GM20000 (cell line): ENCODE results near the gene BCAM.
A peak's percentile ranks its signal among the peaks of the same experiment; 100 is the strongest.

Source experiments
- DNase-seq: peaks from one replicate; pipeline ENCODE4 v3.0.0; 2012; ENCODE audit warnings: low spot score
- TF ChIP-seq, protein P1 (sequence below): IDR thresholded peaks from 2 replicates; pipeline ENCODE4 v1.5.1; 2012; ENCODE audit warnings: mild to moderate bottlenecking, control low read depth; ENCODE audit errors: extremely low read depth, missing control alignments

Gene BCAM

DNA sequence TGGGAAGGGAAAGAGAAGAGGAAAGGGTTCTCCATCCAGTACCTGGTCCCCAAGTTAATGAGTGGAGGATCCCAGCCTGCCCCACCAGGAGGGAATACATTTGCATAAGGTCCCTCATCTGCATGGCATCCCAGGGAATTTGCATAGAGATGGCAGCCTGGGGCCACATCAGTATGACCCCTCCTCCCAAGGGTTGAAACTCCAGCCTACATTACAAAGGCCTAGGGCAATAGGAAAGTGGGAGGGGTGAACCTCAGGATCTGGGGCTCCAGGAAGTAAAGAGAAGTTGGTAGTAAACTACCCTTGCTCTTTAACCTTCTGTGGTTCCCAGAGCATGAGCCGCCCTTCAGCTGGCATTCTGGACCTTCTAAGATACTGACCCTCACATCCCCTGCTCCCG, 30.4 kb downstream of the BCAM start:
- TF ChIP-seq, protein P1, sequence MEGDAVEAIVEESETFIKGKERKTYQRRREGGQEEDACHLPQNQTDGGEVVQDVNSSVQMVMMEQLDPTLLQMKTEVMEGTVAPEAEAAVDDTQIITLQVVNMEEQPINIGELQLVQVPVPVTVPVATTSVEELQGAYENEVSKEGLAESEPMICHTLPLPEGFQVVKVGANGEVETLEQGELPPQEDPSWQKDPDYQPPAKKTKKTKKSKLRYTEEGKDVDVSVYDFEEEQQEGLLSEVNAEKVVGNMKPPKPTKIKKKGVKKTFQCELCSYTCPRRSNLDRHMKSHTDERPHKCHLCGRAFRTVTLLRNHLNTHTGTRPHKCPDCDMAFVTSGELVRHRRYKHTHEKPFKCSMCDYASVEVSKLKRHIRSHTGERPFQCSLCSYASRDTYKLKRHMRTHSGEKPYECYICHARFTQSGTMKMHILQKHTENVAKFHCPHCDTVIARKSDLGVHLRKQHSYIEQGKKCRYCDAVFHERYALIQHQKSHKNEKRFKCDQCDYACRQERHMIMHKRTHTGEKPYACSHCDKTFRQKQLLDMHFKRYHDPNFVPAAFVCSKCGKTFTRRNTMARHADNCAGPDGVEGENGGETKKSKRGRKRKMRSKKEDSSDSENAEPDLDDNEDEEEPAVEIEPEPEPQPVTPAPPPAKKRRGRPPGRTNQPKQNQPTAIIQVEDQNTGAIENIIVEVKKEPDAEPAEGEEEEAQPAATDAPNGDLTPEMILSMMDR, result no peak
- no peak for DNase-seq

DNA sequence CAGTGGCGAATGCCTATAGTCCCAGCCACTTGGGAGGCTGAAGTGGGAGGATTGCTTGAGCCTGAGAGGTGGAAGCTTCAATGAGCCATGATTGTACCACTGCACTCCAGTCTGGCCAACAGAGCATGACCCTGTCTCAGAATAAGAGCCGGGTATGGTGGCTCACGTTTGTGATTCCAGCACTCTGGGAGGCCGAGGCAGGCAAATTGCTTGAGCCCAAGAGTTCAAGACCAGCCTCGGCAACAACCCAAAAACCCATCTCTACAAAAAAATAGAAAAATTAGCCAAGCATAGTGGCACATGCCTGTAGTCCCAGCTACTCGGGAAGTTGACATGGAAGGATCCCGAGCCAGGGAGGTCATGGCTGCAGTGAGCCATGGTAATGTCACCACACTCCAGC, 31.9 kb downstream of the BCAM start:
- DNase-seq, result no peak
- TF ChIP-seq, protein P1, result no peak

DNA sequence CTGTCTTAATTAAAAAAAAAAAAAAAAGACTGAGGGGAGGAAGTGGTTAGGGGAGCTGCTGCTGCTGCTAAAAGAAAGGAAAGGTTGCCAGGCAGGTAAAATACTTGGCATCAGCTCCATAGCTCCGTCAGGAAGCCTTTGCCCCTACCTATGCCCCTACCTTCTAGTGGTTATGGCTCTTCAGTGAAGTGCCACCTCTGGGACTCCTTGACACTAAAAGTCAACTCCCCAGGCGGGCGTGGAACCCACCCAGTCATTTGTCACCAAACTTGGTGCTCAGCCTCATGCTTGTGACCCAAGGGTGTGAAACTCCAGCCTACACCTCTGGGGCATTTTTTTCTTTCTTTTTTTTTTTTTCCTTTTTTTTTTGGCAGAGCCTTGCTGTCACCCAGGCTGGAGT, 32.3 kb downstream of the BCAM start:
- TF ChIP-seq, protein P1, result no peak
- no peak for DNase-seq

DNA sequence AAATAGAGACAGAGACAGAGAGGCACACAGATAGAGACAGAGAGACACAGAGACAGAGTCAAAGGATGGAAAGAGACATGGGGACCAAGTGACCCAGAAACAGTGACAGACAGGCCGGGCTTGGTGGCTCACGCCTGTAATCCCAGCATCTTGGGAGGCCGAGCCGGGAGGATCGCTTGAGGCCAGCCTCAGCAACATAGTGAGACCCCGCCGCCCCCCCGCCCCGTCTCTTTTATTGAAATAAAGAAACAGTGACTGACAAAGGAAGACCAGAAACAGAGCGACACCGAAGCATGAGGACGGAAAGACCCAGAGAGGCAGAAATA, 36.3 kb downstream of the BCAM start:
- TF ChIP-seq, protein P1, result no peak

DNA sequence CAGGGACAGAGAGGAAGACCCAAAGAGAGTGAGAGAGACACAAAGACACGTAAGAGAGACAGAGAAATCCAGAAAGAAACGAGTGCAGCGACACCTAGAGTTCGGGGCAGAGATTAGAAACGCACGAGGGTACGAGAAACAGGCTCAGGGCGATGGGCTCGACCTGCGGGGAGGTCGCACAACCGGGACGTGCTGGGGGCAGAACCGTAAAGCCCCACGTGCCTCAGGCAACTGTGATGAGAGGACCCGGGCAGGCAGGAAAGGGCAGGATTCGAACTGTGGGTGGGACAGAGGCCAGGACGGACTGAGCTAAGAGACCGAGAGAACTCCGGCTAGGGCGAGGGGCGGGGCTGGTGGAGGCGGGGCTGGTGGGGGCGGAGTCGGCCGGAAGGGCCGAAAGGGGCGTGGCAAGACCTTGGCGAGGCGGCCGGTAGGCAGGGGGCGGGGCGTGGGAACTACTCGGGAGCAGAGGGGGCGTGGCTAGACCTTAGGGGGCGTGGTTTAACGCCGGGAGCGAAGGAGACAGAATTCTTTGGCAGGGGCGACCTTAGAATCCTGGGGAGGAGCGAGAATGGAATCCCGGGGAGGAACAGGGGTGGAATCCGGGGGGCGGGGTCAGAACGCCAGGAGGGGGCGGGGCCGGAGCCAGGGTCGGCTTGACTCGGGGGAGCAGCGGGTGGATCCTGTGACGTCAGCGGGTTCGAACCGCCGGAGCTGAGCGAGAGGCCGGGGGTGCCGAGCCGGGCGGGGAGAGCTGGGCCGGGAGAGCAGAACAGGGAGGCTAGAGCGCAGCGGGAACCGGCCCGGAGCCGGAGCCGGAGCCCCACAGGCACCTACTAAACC, 36.9 kb downstream of the BCAM start, which contains the start of gene NECTIN2:
NECTIN2 (plus strand) TSS at position 686 of the 843 bp plus-strand sequence. CDS start 229 bp downstream, outside the sequence.
- TF ChIP-seq, protein P1, result peak; percentile 48
- DNase-seq, result peak; percentile 100

More for the DNA sequence above, 36.3 kb downstream of the BCAM start:
- no peak for DNase-seq

DNA sequence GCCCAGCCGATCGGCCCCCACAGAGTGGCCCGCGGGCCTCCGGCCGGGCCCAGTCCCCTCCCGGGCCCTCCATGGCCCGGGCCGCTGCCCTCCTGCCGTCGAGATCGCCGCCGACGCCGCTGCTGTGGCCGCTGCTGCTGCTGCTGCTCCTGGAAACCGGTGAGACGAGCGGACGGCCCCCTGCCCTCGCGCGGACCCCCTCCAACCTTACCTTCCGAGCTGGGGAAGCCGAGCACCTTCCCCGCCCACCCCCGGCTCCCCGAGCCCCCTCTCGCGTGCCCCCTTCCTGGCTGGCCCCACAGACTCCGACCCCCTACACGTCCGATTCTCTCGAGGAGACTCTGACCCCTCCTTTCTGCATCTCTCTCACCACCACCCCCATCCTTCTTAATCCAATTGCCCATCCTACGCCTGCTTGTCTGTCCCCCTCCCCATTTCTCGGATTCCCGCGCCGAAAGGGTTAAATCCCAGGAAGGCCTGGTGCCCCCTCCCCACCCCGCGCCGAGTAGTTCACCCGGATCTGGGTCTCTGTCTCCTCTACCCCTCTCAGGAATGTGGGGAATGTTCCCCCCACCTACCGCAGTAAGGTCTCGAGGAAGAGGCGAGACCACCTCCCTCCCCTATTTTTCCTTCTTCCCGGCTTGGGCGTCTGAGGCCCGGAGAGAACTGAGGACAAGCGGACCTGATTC, 37.7 kb downstream of the BCAM start:
- TF ChIP-seq, protein P1, result no peak
- no peak for DNase-seq
